NB4 (cell line): Measurements from ENCODE around the gene NEIL3.

ENCODE experiments used
- DNase-seq: peaks from one replicate; pipeline ENCODE4 v3.0.0; 2010; ENCODE audit warnings: low read depth
- H3K4me3 ChIP-seq: one replicate; pipeline ENCODE4 v1.5.1; 2011; ENCODE audit warnings: mild to moderate bottlenecking, low read depth, low read length, moderate library complexity
- CTCF ChIP-seq: IDR thresholded peaks from one replicate; pipeline ENCODE4 v1.5.1; 2012; ENCODE audit warnings: low read depth, low read length
- MAX ChIP-seq: IDR thresholded peaks from 2 replicates; pipeline ENCODE4 v1.6.1; 2011; ENCODE audit warnings: low read depth, low read length
- MYC ChIP-seq: IDR thresholded peaks from 2 replicates; pipeline ENCODE4 v1.6.1; 2011; ENCODE audit warnings: low read depth, low read length
- POLR2A ChIP-seq: IDR thresholded peaks from 2 replicates; pipeline ENCODE4 v1.6.1; 2011; ENCODE audit warnings: mild to moderate bottlenecking; ENCODE audit not compliant: insufficient read length; ENCODE audit errors: extremely low read depth

Gene NEIL3

GRCh38 chr4:177267911-177268310, 41.8 kb upstream of the NEIL3 start:
- TF ChIP-seq CTCF: no peak
- no peak for TF ChIP-seq POLR2A
- TF ChIP-seq MAX: no peak
- TF ChIP-seq MYC: no peak
- no peak overlapping the region for H3K4me3 ChIP-seq
- DNase-seq: peak; percentile 56

GRCh38 chr4:177271091-177271490, 38.6 kb upstream of the NEIL3 start:
- DNase-seq: no peak
- no peak overlapping the region for H3K4me3 ChIP-seq
- TF ChIP-seq CTCF (no peak), MYC (no peak), POLR2A (no peak), MAX (no peak)

- H3K4me3 ChIP-seq: no peak overlapping the region
- no peak for TF ChIP-seq MYC
- TF ChIP-seq POLR2A: no peak
- no peak for TF ChIP-seq CTCF
- no peak for TF ChIP-seq MAX
- no peak for DNase-seq
Observed at GRCh38 chr4:177271915-177272766, 37.5 kb upstream of the NEIL3 start.

GRCh38 chr4:177275999-177276398, 33.7 kb upstream of the NEIL3 start:
- TF ChIP-seq MYC (no peak), CTCF (no peak), POLR2A (no peak), MAX (no peak)
- no peak overlapping the region for H3K4me3 ChIP-seq
- peak; percentile 55 for DNase-seq

- 0 out of 2 replicates have a peak, but pooled peaks have one; percentile 8 for TF ChIP-seq MYC
- peak; percentile 44; the same call in 1 of the 2 replicates for TF ChIP-seq MAX
- no peak for TF ChIP-seq CTCF
- no peak for TF ChIP-seq POLR2A
- no peak overlapping the region for H3K4me3 ChIP-seq
- peak; percentile 80 for DNase-seq
Observed at GRCh38 chr4:177281351-177281909, 28.2 kb upstream of the NEIL3 start.
